ENCODE results near the gene AANAT.

AANAT gene

GRCh38 chr17:76442341-76443338 is 24.8 kb upstream of the AANAT start:
- no peak for DNase-seq (ENCODE audit: low spot score)

- DNase-seq (ENCODE audit: low spot score) = no peak
Measured at GRCh38 chr17:76444518-76445311, 22.7 kb upstream of the AANAT start.

GRCh38 chr17:76445697-76446448 is 21.5 kb upstream of the AANAT start:
- DNase-seq (ENCODE audit: low spot score) = no peak

- no peak for DNase-seq (ENCODE audit: low spot score)
Measured at GRCh38 chr17:76446449-76447231, 20.8 kb upstream of the AANAT start.

GRCh38 chr17:76447931-76448652 is 19.3 kb upstream of the AANAT start:
- no peak for DNase-seq (ENCODE audit: low spot score)

- no peak for DNase-seq (ENCODE audit: low spot score)
Measured at GRCh38 chr17:76449126-76449525, 18.3 kb upstream of the AANAT start.

- no peak for DNase-seq (ENCODE audit: low spot score)
Measured at GRCh38 chr17:76451506-76451905, 15.9 kb upstream of the AANAT start.

- no peak for DNase-seq (ENCODE audit: low spot score)
Measured at GRCh38 chr17:76452127-76452659, 15.2 kb upstream of the AANAT start.

- DNase-seq (ENCODE audit: low spot score) = peak; percentile 98
Measured at GRCh38 chr17:76452660-76453430, 14.6 kb upstream of the AANAT start, which contains the start of gene UBE2O. Gene UBE2O, minus strand, starts transcription at chr17:76453152. Its CDS starts 11 bp downstream, at chr17:76453141.

- no peak for DNase-seq (ENCODE audit: low spot score)
Measured at GRCh38 chr17:76453431-76453743, 14.0 kb upstream of the AANAT start.

- DNase-seq (ENCODE audit: low spot score) = peak; percentile 75
Measured at GRCh38 chr17:76458580-76459490, 8.6 kb upstream of the AANAT start.

- DNase-seq (ENCODE audit: low spot score) = no peak
Measured at GRCh38 chr17:76459674-76460073, 7.7 kb upstream of the AANAT start.

GRCh38 chr17:76461765-76462555 is 5.4 kb upstream of the AANAT start:
- no peak for DNase-seq (ENCODE audit: low spot score)

- no peak for DNase-seq (ENCODE audit: low spot score)
Measured at GRCh38 chr17:76462556-76463290, 4.7 kb upstream of the AANAT start.

GRCh38 chr17:76466775-76467130 is 650 bp upstream of the AANAT start:
- DNase-seq (ENCODE audit: low spot score) = no peak

- no peak for DNase-seq (ENCODE audit: low spot score)
Measured at GRCh38 chr17:76467809-76468633, 618 bp downstream of the AANAT start.
